ENCODE data around the gene RAB11B. TPM values are rescaled to one million over a fixed set of nuclear protein-coding genes. Genes with fewer than 3 reads are reported as not detected.

RAB11B gene
- total and polyA plus RNA-seq, 2 of the 13 experiments (the other 11 are each of a cell fraction or from before 2014, with no cell fraction given) = 6.0 to 28.4 TPM

GRCh38 chr19:8389891-8390616, at the start of gene RAB11B (continued):
- TF ChIP-seq ZNF512 (CRISPR knock-in tag; IDR thresholded peaks at IDR 0.05) = no peak
- peak; percentile 93 for TF ChIP-seq SP4 (CRISPR knock-in tag; IDR thresholded peaks at IDR 0.05)
- TF ChIP-seq MIXL1 (CRISPR knock-in tag; IDR thresholded peaks at IDR 0.05) = no peak
- TF ChIP-seq EHMT2 (IDR thresholded peaks at IDR 0.05; ENCODE audit: borderline replicate concordance, low read depth, low read length) = no peak
- no peak; the same call in 1 of the 2 replicates for TF ChIP-seq MNT (IDR thresholded peaks at IDR 0.05)
- no peak for TF ChIP-seq ZNF605 (CRISPR knock-in tag; IDR thresholded peaks at IDR 0.05)
- peak; percentile 64 for TF ChIP-seq PHF8 (CRISPR knock-in tag; IDR thresholded peaks at IDR 0.05)
- TF ChIP-seq ZNF547 (CRISPR knock-in tag; IDR thresholded peaks at IDR 0.05) = no peak; the same call in 1 of the 2 replicates
- TF ChIP-seq JDP2 (CRISPR knock-in tag; IDR thresholded peaks at IDR 0.05; ENCODE audit: borderline replicate concordance) = no peak
- TF ChIP-seq CENPT (CRISPR knock-in tag; IDR thresholded peaks at IDR 0.05; ENCODE audit: low read depth) = 0 out of 2 replicates have a peak, but pooled peaks have one; percentile 49
- peak; percentile 6; the same call in 1 of the 2 replicates for TF ChIP-seq SPEN (CRISPR knock-in tag; IDR thresholded peaks at IDR 0.05; ENCODE audit: low read depth)
- 0 out of 2 replicates have a peak, but pooled peaks have one; percentile 56 for TF ChIP-seq ZNF619 (CRISPR knock-in tag; IDR thresholded peaks at IDR 0.05)
- TF ChIP-seq ATF3 (CRISPR knock-in tag; IDR thresholded peaks at IDR 0.05) = peak; percentile 67
- TF ChIP-seq RCOR2 (CRISPR knock-in tag; IDR thresholded peaks at IDR 0.05) = 0 out of 2 replicates have a peak, but pooled peaks have one; percentile 31
- TF ChIP-seq PATZ1 (CRISPR knock-in tag; IDR thresholded peaks at IDR 0.05) = peak; percentile 63
- TF ChIP-seq EED (CRISPR knock-in tag; IDR thresholded peaks at IDR 0.05) = 0 out of 2 replicates have a peak, but pooled peaks have one; percentile 61
- TF ChIP-seq ZNF253 (CRISPR knock-in tag; IDR thresholded peaks at IDR 0.05; ENCODE audit: borderline replicate concordance) = no peak
- TF ChIP-seq NFYB (CRISPR knock-in tag; IDR thresholded peaks at IDR 0.05) = peak; percentile 100
- peak; percentile 46 for TF ChIP-seq KAT8 (CRISPR knock-in tag; IDR thresholded peaks at IDR 0.05)
- peak; percentile 30; the same call in 1 of the 2 replicates for TF ChIP-seq KDM5B (CRISPR knock-in tag; IDR thresholded peaks at IDR 0.05; ENCODE audit: borderline replicate concordance)
- TF ChIP-seq RNF2 (conservative IDR thresholded peaks at IDR 0.05; ENCODE audit: low read depth) = no peak
- TF ChIP-seq SRSF1 (optimal IDR thresholded peaks at IDR 0.05; ENCODE audit: low read depth, low read length) = peak; percentile 83
- no peak for TF ChIP-seq ZNF75D (CRISPR knock-in tag; IDR thresholded peaks at IDR 0.05; ENCODE audit: borderline replicate concordance)
- TF ChIP-seq PBX2 (CRISPR knock-in tag; IDR thresholded peaks at IDR 0.05) = peak; percentile 99
- no peak for TF ChIP-seq ONECUT2 (CRISPR knock-in tag; IDR thresholded peaks at IDR 0.05)
